ENCODE measurements around the gene ARHGAP45.
A peak's percentile ranks its signal among the peaks of the same experiment; 100 is the strongest.

ARHGAP45 gene

DNA sequence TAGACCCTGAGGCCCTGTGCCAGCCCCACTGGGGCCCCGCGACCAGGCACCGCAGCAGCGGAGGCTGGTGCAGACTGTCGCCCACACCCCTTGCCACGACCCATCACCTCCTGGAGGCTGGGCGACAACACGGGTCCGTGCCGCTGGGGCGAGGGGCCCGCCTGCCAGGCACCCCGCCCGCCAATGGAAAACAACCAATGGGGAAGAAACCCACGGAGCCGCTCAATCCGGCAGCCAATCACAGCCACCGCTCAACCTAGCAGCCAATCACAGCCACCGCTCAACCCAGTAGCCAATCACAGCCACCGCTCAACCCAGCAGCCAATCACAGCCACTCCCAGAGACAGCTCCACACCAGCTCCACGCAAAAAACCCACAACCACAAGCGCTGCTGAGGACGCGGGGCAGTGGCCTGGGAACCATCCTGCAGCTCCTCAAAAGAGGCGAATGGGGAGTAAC lies 66.5 kb downstream of the ARHGAP45 start:
- no peak for DNase-seq (ENCODE audit: low spot score)

GRCh38 chr19:1134431-1134830 lies 67.5 kb downstream of the ARHGAP45 start:
- DNase-seq (ENCODE audit: low spot score) = no peak

- no peak for DNase-seq (ENCODE audit: low spot score)
Measured at GRCh38 chr19:1135454-1135853, 68.5 kb downstream of the ARHGAP45 start.

DNA sequence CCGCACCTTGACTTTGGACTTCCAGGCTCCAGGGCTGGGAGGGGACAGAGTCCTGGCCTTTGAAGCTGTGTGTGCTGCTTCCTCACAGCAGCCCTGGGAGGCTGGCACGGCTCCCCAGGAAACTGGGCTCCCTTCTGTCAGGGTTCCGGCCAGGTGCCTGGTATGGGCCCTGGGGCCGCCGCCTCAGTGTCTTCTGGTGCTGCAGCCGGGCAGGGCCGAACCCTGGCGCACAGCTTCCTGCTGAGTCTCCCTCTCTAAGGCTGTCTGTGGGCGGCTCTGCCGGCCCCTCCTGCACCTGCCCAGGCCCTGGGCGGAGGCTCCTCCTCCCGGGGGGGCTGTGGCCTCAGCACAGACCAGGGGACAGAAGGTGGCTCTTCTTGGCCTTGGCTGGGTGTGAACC lies 69.2 kb downstream of the ARHGAP45 start:
- DNase-seq (ENCODE audit: low spot score) = peak; percentile 15

All from cerebellar cortex (tissue), 1 donor.